K562 (cell line): Measurements from ENCODE around the gene FGFR4. TPM values are rescaled to one million over a fixed set of nuclear protein-coding genes. Genes with fewer than 3 reads are reported as not detected.
A peak's percentile ranks its signal among the peaks of the same experiment; 100 is the strongest.

Experiments
- ATAC-seq: fragments of 200-7000 bp; cut with Tn5 transposase; 3 replicates; pipeline ENCODE4 v1.9.1; 2020; ENCODE audit warnings: moderate library complexity
- BruUV-seq: library from RNA; stranded (reverse); fragments of 400-500 nt; replicated peaks from 2 replicates; lab custom pipeline; 2021; lab: Mats Ljungman, UMichigan
- CTCF ChIA-PET: fragments of 300-600 bp; formaldehyde crosslinking; extraction: SDS; loops from one replicate; lab custom pipeline; 2021; ENCODE audit warnings: low intra/inter-chr PET ratio; lab: Yijun Ruan, JAX
- POLR2A ChIA-PET: fragments of 300-600, 350-650 bp; sonication (Branson Sonifier 250); formaldehyde crosslinking; extraction: SDS; loops from one replicate; lab custom pipeline; 2021; ENCODE audit warnings: antibody characterized with exemption, inconsistent platforms; lab: Yijun Ruan, JAX
- DNase-seq, 4 experiments: peaks; one replicate each; pipeline versions ENCODE4 v3.0.0 to v3.0.0-alpha.2; 2011 to 2018; ENCODE audit warnings: low spot score in 3 of 4, mixed read lengths in 3 of 4; ENCODE audit errors: extremely low read depth in 1 of 4
- FAIRE-seq: peaks from 2 replicates; lab custom pipeline; 2011; peaks lifted over from hg19 to GRCh38; lab: Jason Lieb, UNC
- H2AFZ ChIP-seq: 2 replicates; pipeline ENCODE4 v1.6.0; 2011; ENCODE audit warnings: low read depth, low read length, control low read depth, inconsistent platforms
- H3K27ac ChIP-seq: fragments of 200-600 bp; 3 replicates; pipeline ENCODE4 v1.8.0; 2011; ENCODE audit warnings: low read depth, mild to moderate bottlenecking, control low read depth, inconsistent platforms, low read length, moderate library complexity, mixed read lengths; ENCODE audit errors: extremely low read depth
- H3K27me3 ChIP-seq, 2 experiments: fragments of 300-600 bp in 1 of 2; 2 replicates in 1 of 2; 3 replicates in 1 of 2; pipeline versions ENCODE4 v1.6.0 to v1.8.0; 2011; ENCODE audit warnings: inconsistent platforms in 2 of 2, low read length in 2 of 2, mild to moderate bottlenecking in 1 of 2, mixed read lengths in 1 of 2, moderate library complexity in 1 of 2; ENCODE audit not compliant: control insufficient read depth in 2 of 2, insufficient read depth in 2 of 2
- H3K36me3 ChIP-seq: fragments of 300-600 bp; 3 replicates; pipeline ENCODE4 v1.8.0; 2011; ENCODE audit warnings: mild to moderate bottlenecking, low read length, inconsistent platforms; ENCODE audit not compliant: control insufficient read depth, insufficient read depth
- H3K4me1 ChIP-seq, 2 experiments: fragments of 200-600 bp in 1 of 2; replicated peaks in 1 of 2; 2 replicates in 1 of 2; 3 replicates in 1 of 2; pipeline versions ENCODE4 v1.5.1 to v1.8.0; 2011; ENCODE audit warnings: inconsistent platforms in 2 of 2, low read length in 2 of 2, mild to moderate bottlenecking in 1 of 2, mixed read lengths in 1 of 2, moderate library complexity in 1 of 2; ENCODE audit not compliant: control insufficient read depth in 2 of 2, insufficient read depth in 2 of 2
- H3K4me2 ChIP-seq: 2 replicates; pipeline ENCODE4 v1.6.1; 2011; ENCODE audit warnings: low read length, control low read depth, inconsistent platforms, mixed read lengths; ENCODE audit not compliant: insufficient read depth
- H3K4me3 ChIP-seq: fragments of 200-600 bp; sonication (generic), shearing (Covaris generic); 2 replicates; pipeline ENCODE4 v1.5.1; 2016; ENCODE audit warnings: control low read depth, inconsistent platforms
- H3K79me2 ChIP-seq: fragments of 200-600 bp; 3 replicates; pipeline ENCODE4 v1.8.0; 2011; ENCODE audit warnings: low read length, inconsistent platforms; ENCODE audit not compliant: control insufficient read depth, insufficient read depth
- H3K9ac ChIP-seq, 2 experiments: 2 replicates each; pipeline versions ENCODE4 v1.6.0 to v1.6.1; 2011; ENCODE audit warnings: low read depth in 2 of 2, low read length in 2 of 2, control low read depth in 1 of 2, inconsistent platforms in 1 of 2, mild to moderate bottlenecking in 1 of 2, mixed read lengths in 1 of 2; ENCODE audit not compliant: insufficient read depth in 1 of 2
- H3K9me1 ChIP-seq: one replicate; pipeline ENCODE4 v1.6.0; 2011; ENCODE audit warnings: inconsistent platforms, mild to moderate bottlenecking, low read length, moderate library complexity; ENCODE audit not compliant: control insufficient read depth, insufficient read depth
- H3K9me3 ChIP-seq: replicated peaks from 2 replicates; pipeline ENCODE4 v1.5.1; 2011; ENCODE audit warnings: low read depth, low read length, inconsistent platforms; ENCODE audit not compliant: control insufficient read depth, insufficient read depth
- H4K20me1 ChIP-seq: replicated peaks from 2 replicates; pipeline ENCODE4 v1.6.1; 2011; ENCODE audit warnings: low read length, inconsistent platforms, mixed read lengths; ENCODE audit not compliant: control insufficient read depth, insufficient read depth
- KDM1A ChIP-seq, 2 experiments: fragments of 450-650 bp; IDR thresholded peaks; 2 replicates each; pipeline ENCODE4 v1.6.1; 2016; ENCODE audit warnings: mild to moderate bottlenecking in 2 of 2
- KLF1 ChIP-seq: fragments of 450-650 bp; IDR thresholded peaks from 2 replicates; pipeline ENCODE4 v1.6.1; 2016; ENCODE audit warnings: missing genetic modification characterization, missing compliant biosample characterization
- RCOR1 ChIP-seq, 2 experiments: IDR thresholded peaks; 2 replicates each; pipeline ENCODE4 v1.6.1; 2012; ENCODE audit warnings: low read depth in 2 of 2, low read length in 2 of 2, borderline replicate concordance in 1 of 2, improper control_type of control experiment in 1 of 2
- TGIF2 ChIP-seq: sonication (generic); formaldehyde crosslinking; IDR thresholded peaks from 2 replicates; pipeline ENCODE4 v1.8.1; 2022; ENCODE audit warnings: mild to moderate bottlenecking, missing genetic modification reagents, moderate library complexity
- ZNF239 ChIP-seq: fragments of 250-450 bp; sonication (Bioruptor Pico); IDR thresholded peaks from 2 replicates; pipeline ENCODE4 v1.4.0; 2020; ENCODE audit warnings: mild to moderate bottlenecking
- WGBS: fragments of 100-300 bp; shearing (Covaris generic); methylation state at CpG from one replicate; pipeline ENCODE4 v1.1.6; 2016; ENCODE audit warnings: low coverage, mixed read lengths; ENCODE audit not compliant: insufficient coverage; ENCODE audit errors: missing lambda C conversion rate; 5-methylcytosine and 5-hydroxymethylcytosine counted together
- in situ Hi-C: fragments of 300-500 bp; cut with MboI; formaldehyde crosslinking; loops from 4 replicates; pipeline ENCODE4 v1.15.0; 2018; ENCODE audit warnings: inconsistent platforms, mixed read lengths
- intact Hi-C: fragments of 100-400 bp; cut with micrococcal nuclease; formaldehyde crosslinking; loops from 2 replicates; pipeline ENCODE4 v1.14.2; 2022
- polyA plus RNA-seq, 8 experiments: library from polyadenylated mRNA; depleted of rRNA in 4 of 8; stranded (reverse) in 5 of 8; unstranded in 3 of 8; fragments of >200 nt; fragmentation: Nextera tagmentation in 2 of 8; fragmentation: Illumina TruSeq in 1 of 8; extraction: Ambion mirVana in 2 of 8; extraction: Trizol in 1 of 8; gene quantifications; 2 replicates each; pipeline versions ENCODE4 v1.2.1 to v1.2.3, GENCODE V29; 2011 to 2014; ENCODE audit warnings: inconsistent platforms in 1 of 8, missing spikeins in 1 of 8
- total RNA-seq, 7 experiments: library from RNA; depleted of rRNA in 6 of 7; stranded (reverse); fragments of >200 nt in 6 of 7; fragmentation: Illumina TruSeq in 2 of 7; extraction: Trizol in 2 of 7; gene quantifications; 2 replicates each; pipeline versions ENCODE4 v1.2.1 to v1.2.3, GENCODE V29; 2011 to 2021; ENCODE audit warnings: low replicate concordance in 1 of 7
- TF ChIP-seq, protein P1 (sequence below): fragments of 450-650 bp; IDR thresholded peaks from 2 replicates; pipeline ENCODE4 v1.6.1; 2016
- TF ChIP-seq, protein P2 (sequence below), 2 experiments: IDR thresholded peaks in 1 of 2; conservative IDR thresholded peaks in 1 of 2; 2 replicates each; pipeline ENCODE4 v1.6.1; 2016; ENCODE audit warnings: low read depth in 2 of 2, mild to moderate bottlenecking in 1 of 2, missing compliant biosample characterization in 1 of 2, missing genetic modification characterization in 1 of 2, moderate library complexity in 1 of 2

FGFR4 gene
- total and polyA plus RNA-seq, 9 of the 15 experiments (the other 6 are each of a cell fraction or from before 2014, with no cell fraction given) = 0.76 to 35.4 (median 7.5) TPM

DNA sequence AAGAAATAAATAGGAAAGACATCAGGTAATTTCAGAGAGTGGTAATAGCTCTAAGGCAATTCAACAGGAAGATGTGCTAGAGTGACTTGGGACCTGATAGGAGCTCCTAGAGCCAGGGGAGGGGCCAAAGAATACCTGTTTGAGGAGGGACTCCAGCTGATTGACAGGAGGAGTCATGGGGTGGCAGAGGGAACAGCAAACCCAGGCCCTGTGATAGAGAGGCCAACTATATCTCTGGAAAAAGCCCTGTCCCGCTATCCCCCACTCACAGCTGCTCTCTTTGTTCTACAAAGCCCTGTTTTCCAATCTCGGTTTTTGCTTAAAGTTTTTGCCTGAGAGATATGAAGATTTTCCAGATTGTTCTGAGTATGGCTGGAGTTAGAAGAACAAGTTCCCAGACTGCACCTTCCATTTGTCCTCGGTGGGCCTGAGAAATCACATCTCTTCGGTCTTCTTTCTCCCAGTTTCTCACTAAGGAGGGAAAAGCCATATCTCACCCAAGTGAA, 37.8 kb downstream of the FGFR4 start:
- peak; percentile 80 for ATAC-seq
- H3K36me3 ChIP-seq = no peaks in the 10 kb centered on the region
- H3K79me2 ChIP-seq = no peaks in the 10 kb centered on the region
- H3K9me1 ChIP-seq = no peaks in the 10 kb centered on the region
- H3K9me3 ChIP-seq = no peaks in the 10 kb centered on the region
- CTCF ChIA-PET = no interaction called here
- 32% methylated on average over 4 of the region's 4 CpGs for WGBS
- intact Hi-C loops (no loop called here), in situ Hi-C loops (loop anchor here (25.0 kb wide), 1 partner anchor 1387 kb away; no protein-coding TSS in a partner anchor)
- no peak overlapping the region for H3K4me2 ChIP-seq
- no peak overlapping the region for H3K4me3 ChIP-seq
- H3K9ac ChIP-seq = no peak overlapping the region; a peak in 1 of 4 replicates
- DNase-seq = peak in 2 of 4 experiments; percentile 26 to 34
- H3K4me1 ChIP-seq = peaks cover 0 to 8% of the 10 kb centered on the region in 2 experiments; a peak in 1 of 5 replicates
- TF ChIP-seq ZNF239 (CRISPR knock-in tag) = no peak
- TF ChIP-seq RCOR1 (IDR thresholded peaks at IDR 0.05; ENCODE audit: borderline replicate concordance in 1 of 2, low read depth in 2 of 2, low read length in 2 of 2) = peak in 1 of 2 experiments; percentile 25; a peak in 2 of 4 replicates
- no peak for TF ChIP-seq TGIF2 (CRISPR knock-in tag)
- peak; percentile 59 to 66; a peak in 3 of 4 replicates for TF ChIP-seq KDM1A (IDR thresholded peaks at IDR 0.05)
- TF ChIP-seq, protein P1, sequence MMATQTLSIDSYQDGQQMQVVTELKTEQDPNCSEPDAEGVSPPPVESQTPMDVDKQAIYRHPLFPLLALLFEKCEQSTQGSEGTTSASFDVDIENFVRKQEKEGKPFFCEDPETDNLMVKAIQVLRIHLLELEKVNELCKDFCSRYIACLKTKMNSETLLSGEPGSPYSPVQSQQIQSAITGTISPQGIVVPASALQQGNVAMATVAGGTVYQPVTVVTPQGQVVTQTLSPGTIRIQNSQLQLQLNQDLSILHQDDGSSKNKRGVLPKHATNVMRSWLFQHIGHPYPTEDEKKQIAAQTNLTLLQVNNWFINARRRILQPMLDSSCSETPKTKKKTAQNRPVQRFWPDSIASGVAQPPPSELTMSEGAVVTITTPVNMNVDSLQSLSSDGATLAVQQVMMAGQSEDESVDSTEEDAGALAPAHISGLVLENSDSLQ = peak; percentile 95
- TF ChIP-seq, protein P2, sequence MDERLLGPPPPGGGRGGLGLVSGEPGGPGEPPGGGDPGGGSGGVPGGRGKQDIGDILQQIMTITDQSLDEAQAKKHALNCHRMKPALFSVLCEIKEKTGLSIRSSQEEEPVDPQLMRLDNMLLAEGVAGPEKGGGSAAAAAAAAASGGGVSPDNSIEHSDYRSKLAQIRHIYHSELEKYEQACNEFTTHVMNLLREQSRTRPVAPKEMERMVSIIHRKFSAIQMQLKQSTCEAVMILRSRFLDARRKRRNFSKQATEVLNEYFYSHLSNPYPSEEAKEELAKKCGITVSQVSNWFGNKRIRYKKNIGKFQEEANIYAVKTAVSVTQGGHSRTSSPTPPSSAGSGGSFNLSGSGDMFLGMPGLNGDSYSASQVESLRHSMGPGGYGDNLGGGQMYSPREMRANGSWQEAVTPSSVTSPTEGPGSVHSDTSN (CRISPR knock-in tag; IDR thresholded peaks at IDR 0.05; ENCODE audit: low read depth) = peak; percentile 32; the same call in 1 of the 2 replicates
- TF ChIP-seq, protein P2 (tag; conservative IDR thresholded peaks at IDR 0.05; ENCODE audit: low read depth) = no peak
- TF ChIP-seq KLF1 (tag) = no peak
- POLR2A ChIA-PET = interaction anchor here (0.6 to 0.8 kb wide), 3 partner anchors 10 to 317 kb away, joined by 3 to 5 read pairs (median 4); no protein-coding TSS in a partner anchor
- BruUV-seq = no TSS peak
- H4K20me1 ChIP-seq = no peaks in the 10 kb centered on the region
- no peak for FAIRE-seq
- no peaks in the 10 kb centered on the region for H3K27me3 ChIP-seq
- peak overlapping the region; percentile 25; the same call in 1 of the 2 replicates for H2AFZ ChIP-seq
- H3K27ac ChIP-seq = no peak overlapping the region
